Nephron progenitor cell (in vitro differentiated cells): ENCODE results near the gene CMIP.

ENCODE experiments used
- DNase-seq: peaks from one replicate; pipeline ENCODE4 v3.0.0; 2021
- H3K27ac Mint-ChIP-seq: 2 replicates; pipeline ENCODE4 v1.8.0; 2021; ENCODE audit warnings: mild to moderate bottlenecking, moderate library complexity, mixed read lengths
- H3K27me3 Mint-ChIP-seq: 2 replicates; pipeline ENCODE4 v1.8.0; 2021; ENCODE audit warnings: mild to moderate bottlenecking, low read depth, mixed read lengths; ENCODE audit not compliant: poor library complexity
- H3K36me3 Mint-ChIP-seq: 2 replicates; pipeline ENCODE4 v1.8.0; 2021; ENCODE audit warnings: low read depth, mixed read lengths
- H3K4me1 Mint-ChIP-seq: 2 replicates; pipeline ENCODE4 v1.8.0; 2021; ENCODE audit warnings: mixed read lengths
- H3K4me3 Mint-ChIP-seq: 2 replicates; pipeline ENCODE4 v1.8.0; 2021; ENCODE audit warnings: mild to moderate bottlenecking, moderate library complexity, mixed read lengths
- H3K9me3 Mint-ChIP-seq: 2 replicates; pipeline ENCODE4 v1.8.0; 2021; ENCODE audit warnings: mild to moderate bottlenecking, moderate library complexity, mixed read lengths
- TF ChIP-seq, protein P1 (sequence below): fragments of 200-600 bp; sonication (generic); IDR thresholded peaks from 2 replicates; pipeline ENCODE4 v1.5.0; 2021; ENCODE audit warnings: antibody characterized with exemption

CMIP gene

DNA sequence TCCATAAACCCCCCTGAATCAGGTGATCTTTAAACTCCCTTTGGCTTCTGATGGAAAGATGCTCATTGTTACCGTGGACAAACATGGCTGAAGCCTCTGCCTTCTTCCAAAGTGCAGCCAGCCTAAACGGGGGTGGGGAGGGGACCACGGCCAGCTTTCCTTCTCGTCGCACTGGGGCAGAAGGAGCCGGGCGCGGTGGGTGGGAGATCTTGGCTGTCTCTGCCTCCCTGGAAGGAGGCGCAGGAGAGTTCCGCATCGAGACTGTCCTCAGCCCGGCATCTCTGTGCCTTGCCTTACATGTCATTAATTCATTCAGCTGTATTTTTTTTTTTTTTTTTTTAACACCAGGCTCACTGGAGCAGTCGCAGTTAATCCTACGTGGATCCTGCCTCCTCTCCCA is 171.2 kb downstream of the CMIP start:
- DNase-seq, result no peak
- Mint-ChIP-seq H3K27ac (no peak overlapping the region), H3K4me3 (no peak overlapping the region), H3K4me1 (peaks cover 28% of the 10 kb centered on the region), H3K27me3 (peaks cover 2% of the 10 kb centered on the region), H3K9me3 (peaks cover 3% of the 10 kb centered on the region), H3K36me3 (peaks cover 27% of the 10 kb centered on the region)
- TF ChIP-seq, protein P1, sequence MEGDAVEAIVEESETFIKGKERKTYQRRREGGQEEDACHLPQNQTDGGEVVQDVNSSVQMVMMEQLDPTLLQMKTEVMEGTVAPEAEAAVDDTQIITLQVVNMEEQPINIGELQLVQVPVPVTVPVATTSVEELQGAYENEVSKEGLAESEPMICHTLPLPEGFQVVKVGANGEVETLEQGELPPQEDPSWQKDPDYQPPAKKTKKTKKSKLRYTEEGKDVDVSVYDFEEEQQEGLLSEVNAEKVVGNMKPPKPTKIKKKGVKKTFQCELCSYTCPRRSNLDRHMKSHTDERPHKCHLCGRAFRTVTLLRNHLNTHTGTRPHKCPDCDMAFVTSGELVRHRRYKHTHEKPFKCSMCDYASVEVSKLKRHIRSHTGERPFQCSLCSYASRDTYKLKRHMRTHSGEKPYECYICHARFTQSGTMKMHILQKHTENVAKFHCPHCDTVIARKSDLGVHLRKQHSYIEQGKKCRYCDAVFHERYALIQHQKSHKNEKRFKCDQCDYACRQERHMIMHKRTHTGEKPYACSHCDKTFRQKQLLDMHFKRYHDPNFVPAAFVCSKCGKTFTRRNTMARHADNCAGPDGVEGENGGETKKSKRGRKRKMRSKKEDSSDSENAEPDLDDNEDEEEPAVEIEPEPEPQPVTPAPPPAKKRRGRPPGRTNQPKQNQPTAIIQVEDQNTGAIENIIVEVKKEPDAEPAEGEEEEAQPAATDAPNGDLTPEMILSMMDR, result no peak

DNA sequence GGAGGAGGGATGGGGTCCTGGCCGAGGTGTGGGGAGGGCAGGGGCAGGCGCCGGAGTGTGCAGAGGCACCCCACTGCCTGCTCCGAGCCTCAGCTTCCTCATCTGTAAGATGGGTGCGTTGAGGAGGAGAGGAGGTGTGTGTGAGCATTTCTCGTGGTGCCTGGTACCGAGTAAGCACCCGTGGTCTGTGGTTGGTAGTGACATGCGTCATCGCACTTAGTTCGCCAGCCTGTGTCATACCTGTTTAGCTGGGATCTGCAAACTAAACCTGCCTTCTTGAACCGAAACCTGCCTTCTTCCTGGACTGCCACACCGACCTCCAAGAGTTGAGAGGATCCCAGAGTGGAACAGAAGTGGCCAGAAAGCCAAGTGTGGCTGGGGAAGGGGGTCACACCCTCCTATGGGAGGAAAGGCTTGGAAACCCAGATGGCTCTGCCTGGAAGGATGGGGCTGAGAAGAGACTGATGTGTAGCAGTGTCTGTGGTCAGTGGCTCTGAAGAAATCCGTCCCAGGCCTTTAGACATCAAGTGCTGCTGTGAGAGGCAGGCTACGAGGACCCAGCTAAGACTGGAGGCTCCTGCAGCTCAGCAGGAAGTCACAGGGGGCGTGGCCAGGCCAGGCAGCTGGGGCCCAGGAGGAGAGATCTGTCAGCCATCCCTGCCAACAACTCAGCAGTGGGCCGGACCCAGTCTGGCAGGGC is 171.9 kb downstream of the CMIP start:
- peaks cover 2% of the 10 kb centered on the region for H3K27me3 Mint-ChIP-seq
- DNase-seq, result peak; percentile 65
- peaks cover 3% of the 10 kb centered on the region for H3K9me3 Mint-ChIP-seq
- TF ChIP-seq, protein P1, result no peak
- H3K27ac Mint-ChIP-seq, result no peak overlapping the region
- H3K36me3 Mint-ChIP-seq, result peaks cover 27% of the 10 kb centered on the region
- no peak overlapping the region for H3K4me3 Mint-ChIP-seq
- peaks cover 24% of the 10 kb centered on the region for H3K4me1 Mint-ChIP-seq

- no peak overlapping the region for H3K27ac Mint-ChIP-seq
- no peak overlapping the region for H3K4me3 Mint-ChIP-seq
- H3K9me3 Mint-ChIP-seq, result peaks cover 3% of the 10 kb centered on the region
- no peak for DNase-seq
- H3K4me1 Mint-ChIP-seq, result peaks cover 23% of the 10 kb centered on the region
- TF ChIP-seq, protein P1, result no peak
- H3K27me3 Mint-ChIP-seq, result peaks cover 2% of the 10 kb centered on the region
- H3K36me3 Mint-ChIP-seq, result peaks cover 27% of the 10 kb centered on the region
Observed at GRCh38 chr16:81617021-81617346, 172.4 kb downstream of the CMIP start.

DNA sequence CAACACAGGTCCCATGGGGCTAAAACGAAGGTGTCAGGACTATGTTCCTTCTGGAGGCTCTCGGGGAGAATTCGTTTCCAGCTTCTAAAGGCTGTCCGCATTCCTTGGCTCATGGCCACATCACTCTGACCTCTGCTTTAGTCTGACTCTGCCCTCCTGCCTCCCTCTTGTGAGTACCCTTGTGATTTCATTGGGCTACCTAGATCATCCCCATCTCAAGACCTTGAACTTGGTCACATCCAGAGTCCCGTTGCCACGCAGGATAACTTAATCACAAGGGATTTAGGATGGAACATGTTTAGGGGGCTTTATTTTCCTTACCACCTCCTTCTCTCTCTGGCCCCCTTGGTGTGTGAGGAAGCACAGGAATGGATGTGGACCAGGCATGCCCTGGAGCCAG is 173.6 kb downstream of the CMIP start:
- Mint-ChIP-seq H3K4me3 (no peak overlapping the region), H3K27ac (no peak overlapping the region), H3K4me1 (peaks cover 23% of the 10 kb centered on the region), H3K9me3 (peaks cover 3% of the 10 kb centered on the region), H3K27me3 (peaks cover 2% of the 10 kb centered on the region), H3K36me3 (peaks cover 27% of the 10 kb centered on the region)
- TF ChIP-seq, protein P1, result no peak
- DNase-seq, result no peak

DNA sequence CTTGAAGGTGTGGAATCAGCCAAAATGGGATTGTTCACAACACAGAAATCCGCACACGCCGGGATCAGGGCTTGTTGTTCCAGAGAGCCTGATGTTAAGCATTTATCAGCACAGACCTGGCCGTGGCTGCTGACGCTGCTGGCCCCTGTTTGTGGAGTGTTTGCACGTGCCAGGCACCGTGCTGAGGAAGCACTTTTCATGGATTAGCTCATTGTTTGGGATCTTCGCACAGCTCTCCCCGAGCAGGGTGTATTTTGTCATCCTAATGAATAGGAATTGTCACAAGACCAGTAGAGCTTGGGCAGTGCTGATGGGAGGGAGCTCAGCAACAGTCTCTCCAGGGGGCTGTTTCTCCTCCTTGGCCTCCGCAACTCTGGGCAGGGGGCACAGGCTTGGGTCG is 174.1 kb downstream of the CMIP start:
- Mint-ChIP-seq H3K4me3 (no peak overlapping the region), H3K27me3 (peaks cover 2% of the 10 kb centered on the region), H3K36me3 (peaks cover 27% of the 10 kb centered on the region), H3K9me3 (peaks cover 3% of the 10 kb centered on the region), H3K27ac (no peak overlapping the region), H3K4me1 (peaks cover 27% of the 10 kb centered on the region)
- no peak for DNase-seq
- TF ChIP-seq, protein P1, result no peak

DNA sequence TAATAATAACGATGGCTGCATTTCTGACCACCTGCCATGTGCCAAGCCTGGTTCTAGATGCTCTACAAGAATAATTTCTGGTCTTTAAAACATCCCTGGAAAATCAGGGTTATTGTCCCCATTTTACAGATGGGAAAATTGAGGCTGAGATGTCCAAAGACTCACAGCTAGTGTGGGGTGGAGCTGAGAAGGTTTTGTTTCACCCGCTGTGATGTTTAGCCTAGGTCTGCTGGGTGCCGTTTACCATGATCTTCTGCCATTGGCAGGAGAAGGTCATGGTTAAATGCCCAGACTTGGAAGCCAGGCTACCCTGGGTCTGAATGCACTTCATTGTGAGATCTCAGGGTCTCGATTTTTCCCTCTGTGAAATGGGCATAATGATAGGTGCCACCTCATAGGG is 175.4 kb downstream of the CMIP start:
- H3K4me1 Mint-ChIP-seq, result peaks cover 35% of the 10 kb centered on the region
- no peak overlapping the region for H3K4me3 Mint-ChIP-seq
- DNase-seq, result no peak
- TF ChIP-seq, protein P1, result no peak
- H3K27ac Mint-ChIP-seq, result no peak overlapping the region
- peaks cover 6% of the 10 kb centered on the region for H3K27me3 Mint-ChIP-seq
- peaks cover 27% of the 10 kb centered on the region for H3K36me3 Mint-ChIP-seq
- peaks cover 3% of the 10 kb centered on the region for H3K9me3 Mint-ChIP-seq
